ENCODE results near the gene CHFR.
"Not testable (repeated sequence)": the region's sequence is repeated elsewhere in the genome, so short reads cannot be mapped to it uniquely, and the experiment has no call there.

Gene CHFR

GRCh38 chr12:132874620-132875019 lies 12.8 kb downstream of the CHFR start:
- not testable (repeated sequence) for DNase-seq (ENCODE audit: low read depth)

- DNase-seq (ENCODE audit: low read depth): no peak
Observed at GRCh38 chr12:132874175-132874574, 13.2 kb downstream of the CHFR start.

- no peak for DNase-seq (ENCODE audit: low read depth)
Observed at GRCh38 chr12:132873724-132874123, 13.7 kb downstream of the CHFR start.

GRCh38 chr12:132872975-132873421 lies 14.4 kb downstream of the CHFR start:
- no peak for DNase-seq (ENCODE audit: low read depth)

- DNase-seq (ENCODE audit: low read depth): no peak
Observed at GRCh38 chr12:132872073-132872855, 15.1 kb downstream of the CHFR start.

GRCh38 chr12:132869551-132869950 lies 17.9 kb downstream of the CHFR start:
- no peak for DNase-seq (ENCODE audit: low read depth)

- peak; percentile 78 for DNase-seq (ENCODE audit: low read depth)
Observed at GRCh38 chr12:132866251-132866828, 21.1 kb downstream of the CHFR start.

GRCh38 chr12:132861558-132861957 lies 25.8 kb downstream of the CHFR start:
- no peak for DNase-seq (ENCODE audit: low read depth)

GRCh38 chr12:132858718-132859266 lies 28.6 kb downstream of the CHFR start:
- no peak for DNase-seq (ENCODE audit: low read depth)

GRCh38 chr12:132857019-132857418 lies 30.4 kb downstream of the CHFR start:
- DNase-seq (ENCODE audit: low read depth): not testable (repeated sequence)

- no peak for DNase-seq (ENCODE audit: low read depth)
Observed at GRCh38 chr12:132856581-132856980, 30.8 kb downstream of the CHFR start.

GRCh38 chr12:132855211-132855610 lies 32.2 kb downstream of the CHFR start:
- DNase-seq (ENCODE audit: low read depth): not testable (repeated sequence)

GRCh38 chr12:132853285-132854092 lies 33.9 kb downstream of the CHFR start:
- no peak for DNase-seq (ENCODE audit: low read depth)

GRCh38 chr12:132852496-132852895 lies 34.9 kb downstream of the CHFR start:
- no peak for DNase-seq (ENCODE audit: low read depth)

- DNase-seq (ENCODE audit: low read depth): no peak
Observed at GRCh38 chr12:132851465-132851864, 35.9 kb downstream of the CHFR start.

GRCh38 chr12:132850291-132850690 lies 37.1 kb downstream of the CHFR start:
- DNase-seq (ENCODE audit: low read depth): no peak

- no peak for DNase-seq (ENCODE audit: low read depth)
Observed at GRCh38 chr12:132848521-132848920, 38.9 kb downstream of the CHFR start.

GRCh38 chr12:132847363-132848356 lies 39.7 kb downstream of the CHFR start:
- DNase-seq (ENCODE audit: low read depth): no peak

GRCh38 chr12:132844681-132845080 lies 42.7 kb downstream of the CHFR start:
- DNase-seq (ENCODE audit: low read depth): not testable (repeated sequence)

GRCh38 chr12:132842449-132843045 lies 44.9 kb downstream of the CHFR start:
- no peak for DNase-seq (ENCODE audit: low read depth)

- no peak for DNase-seq (ENCODE audit: low read depth)
Observed at GRCh38 chr12:132841151-132841550, 46.3 kb downstream of the CHFR start.

Measured in iris pigment epithelial cell (primary cell).